ENCODE data around the gene CTNNBIP1.

The CTNNBIP1 gene

DNA sequence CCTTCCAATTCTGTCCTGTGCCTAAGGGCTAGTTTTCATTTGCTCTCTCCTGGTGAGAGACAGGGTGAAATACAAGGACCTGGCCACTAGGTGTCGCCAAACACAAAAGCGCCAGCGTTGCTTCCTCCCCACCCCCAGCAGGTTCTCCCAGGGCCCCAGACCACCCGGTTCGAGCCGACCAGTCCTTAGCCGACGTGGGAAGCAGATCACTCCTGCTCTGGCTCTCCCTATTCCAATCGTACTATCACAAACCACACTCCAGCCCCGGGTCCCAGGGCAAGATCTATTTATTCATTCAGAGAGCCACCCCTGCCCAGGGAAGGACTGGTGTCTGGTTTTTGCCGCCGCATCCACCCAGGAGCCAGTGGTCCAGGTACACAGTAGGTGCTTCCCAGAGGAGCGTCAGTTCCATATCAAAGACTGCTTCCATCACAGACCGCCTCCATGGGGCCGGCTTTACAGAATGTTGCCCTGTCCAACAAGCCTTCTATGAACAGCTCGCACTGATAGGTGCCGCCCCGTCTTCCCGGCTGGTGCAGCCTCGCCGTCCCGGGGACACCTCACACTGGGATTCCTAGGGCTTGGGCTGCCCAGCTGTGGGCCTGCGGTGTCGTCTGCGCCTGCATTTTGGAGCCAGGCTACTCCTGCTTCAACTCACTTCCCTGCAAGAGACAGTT, 35.0 kb downstream of the CTNNBIP1 start:
- DNase-seq = peak; percentile 74

DNA sequence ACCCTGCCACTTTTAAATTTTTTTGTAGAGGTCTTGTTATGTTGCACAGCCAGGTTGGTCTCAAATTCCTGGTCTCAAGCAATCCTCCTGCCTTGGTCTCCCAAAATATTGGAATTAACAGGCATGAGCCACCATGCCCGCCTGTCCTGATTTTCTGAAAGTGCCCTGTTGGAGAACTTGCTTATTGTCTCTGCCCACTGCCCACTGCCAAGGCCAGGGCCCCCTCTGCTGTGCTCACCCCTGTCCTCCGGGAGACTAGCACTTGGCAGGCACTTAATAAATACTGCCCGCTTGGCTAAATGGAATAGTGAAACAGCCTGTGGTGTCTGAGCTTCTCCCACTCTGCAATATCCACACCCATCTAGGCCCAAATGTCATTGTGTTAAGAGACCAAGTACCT, 35.7 kb downstream of the CTNNBIP1 start:
- no peak for DNase-seq

DNA sequence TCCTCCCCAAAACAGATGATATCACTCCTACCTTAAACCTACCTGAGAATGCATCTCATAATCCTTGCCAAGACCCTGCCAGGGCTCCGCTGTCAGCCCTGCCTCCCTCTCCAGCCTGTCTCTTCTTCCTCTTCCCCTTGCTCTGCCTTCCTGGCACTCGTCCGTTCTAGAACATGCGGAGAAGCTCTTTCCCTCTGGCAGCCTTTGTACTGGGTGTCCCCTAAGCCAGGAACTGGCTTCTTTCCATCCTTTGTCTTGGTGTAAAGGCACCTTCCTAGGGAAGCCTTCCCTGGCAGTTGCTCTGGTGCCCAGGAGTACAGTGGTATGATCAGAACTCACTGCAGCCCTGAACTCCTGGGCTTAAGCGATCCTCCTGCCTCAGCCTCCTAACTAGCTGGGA, 36.1 kb downstream of the CTNNBIP1 start:
- DNase-seq = no peak

DNA sequence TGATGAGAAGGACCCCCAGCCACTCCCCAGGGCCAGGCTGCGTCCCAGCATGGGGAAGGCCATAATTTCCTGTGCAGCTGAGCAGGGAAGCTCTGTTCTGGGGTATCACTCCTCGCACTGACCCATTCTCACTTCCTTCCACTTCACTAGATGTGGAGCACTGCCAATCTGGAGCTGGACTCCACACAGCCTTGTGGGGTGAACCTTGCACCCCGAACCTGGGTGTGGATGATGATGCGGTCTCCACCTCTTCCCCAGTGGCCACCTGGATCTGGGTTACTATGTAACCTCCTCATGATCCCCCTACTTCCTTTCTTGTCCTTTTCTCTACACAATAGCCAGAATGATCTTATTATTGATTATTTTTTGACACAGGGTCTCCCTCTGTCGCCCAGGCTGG, 36.7 kb downstream of the CTNNBIP1 start:
- DNase-seq = no peak

DNA sequence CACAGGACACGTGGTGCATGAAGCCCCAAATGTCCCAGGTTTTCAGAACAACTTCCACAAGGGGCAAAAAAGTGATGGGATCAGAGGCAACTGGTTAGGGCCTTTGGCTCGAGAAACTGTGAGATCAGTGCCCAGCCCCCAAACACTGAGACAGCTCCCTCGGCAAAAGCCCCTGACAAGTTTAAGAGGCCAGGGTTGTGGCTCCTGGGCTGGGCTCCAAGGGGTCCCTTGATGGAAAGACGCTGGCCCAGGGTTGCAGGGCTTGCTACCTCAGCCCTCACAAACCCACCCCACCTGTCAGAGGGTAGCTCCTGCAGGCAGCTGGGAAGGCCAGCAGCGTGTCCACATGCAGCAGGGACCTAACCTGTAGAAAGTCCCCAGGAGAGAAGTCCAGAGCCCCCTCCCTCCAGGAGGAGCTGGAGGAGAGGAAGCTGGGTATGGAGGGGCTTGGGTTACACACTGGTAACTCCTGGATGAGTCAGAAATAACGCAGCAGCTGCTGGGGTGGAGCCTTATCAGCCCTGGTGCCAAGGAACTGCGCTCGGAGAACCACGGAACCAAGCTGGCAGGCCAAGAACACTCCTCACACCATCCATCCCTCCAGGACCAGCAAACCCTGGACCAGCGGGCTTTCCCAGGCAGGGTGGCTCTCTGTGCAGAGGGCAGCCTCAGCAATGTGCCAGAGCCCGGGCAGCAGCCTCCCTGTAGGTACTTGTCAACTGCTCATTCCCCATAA, 37.5 kb downstream of the CTNNBIP1 start:
- DNase-seq = no peak

DNA sequence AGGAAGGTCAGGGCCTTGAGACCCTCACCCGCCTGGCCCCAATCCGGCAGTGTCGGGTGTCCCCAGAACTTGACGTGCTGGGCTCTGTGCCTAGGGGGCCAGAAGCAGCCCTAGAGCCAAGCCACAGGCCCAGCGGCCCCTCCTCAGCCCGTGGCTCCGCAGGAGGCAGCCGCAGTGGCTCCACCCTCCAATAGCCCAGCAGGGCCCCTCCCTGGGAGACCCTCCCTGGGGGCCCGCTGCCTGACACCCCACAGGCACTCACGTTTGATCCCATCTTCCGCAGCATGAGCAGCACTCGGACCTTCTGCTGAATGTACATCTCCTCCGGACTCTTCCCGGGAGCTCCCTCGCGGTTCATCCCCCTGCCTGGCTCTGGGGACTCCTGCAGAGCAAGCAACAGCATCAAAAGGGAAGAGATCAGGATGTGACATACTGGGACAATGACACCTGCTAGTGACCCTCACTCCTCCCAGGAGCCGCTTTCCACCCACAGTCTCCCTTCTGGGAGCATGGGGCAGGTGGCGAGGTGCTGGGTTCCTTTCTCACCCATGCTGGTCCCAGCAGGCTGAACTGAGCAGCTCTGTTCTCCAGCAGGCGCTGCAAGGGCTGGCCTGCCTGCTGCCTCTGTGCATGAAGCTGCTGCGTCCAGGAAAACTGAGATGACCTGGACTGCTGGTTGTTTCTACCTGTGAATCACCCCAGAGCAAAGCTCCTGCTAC, 38.2 kb downstream of the CTNNBIP1 start:
- no peak for DNase-seq

DNA sequence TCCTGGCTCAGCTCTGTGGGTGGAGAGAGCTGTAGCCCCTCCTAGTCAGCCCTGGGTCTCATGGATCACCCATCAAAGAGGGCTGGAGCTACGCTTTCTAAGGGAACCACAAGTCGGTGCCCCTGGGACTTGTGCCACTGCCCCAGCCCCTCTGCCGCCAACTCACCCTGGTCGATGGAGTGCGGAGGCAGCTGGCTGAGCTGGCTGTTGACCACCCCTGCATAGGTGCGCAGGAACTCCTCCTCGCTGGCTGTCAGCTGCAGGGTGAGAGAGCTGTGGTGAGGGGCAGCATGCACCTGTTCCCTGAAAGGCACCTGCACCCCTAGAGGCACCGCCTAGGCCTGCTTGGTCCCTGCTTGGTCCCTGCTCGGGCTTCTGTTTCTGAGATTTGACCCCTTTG, 39.0 kb downstream of the CTNNBIP1 start:
- DNase-seq = no peak

DNA sequence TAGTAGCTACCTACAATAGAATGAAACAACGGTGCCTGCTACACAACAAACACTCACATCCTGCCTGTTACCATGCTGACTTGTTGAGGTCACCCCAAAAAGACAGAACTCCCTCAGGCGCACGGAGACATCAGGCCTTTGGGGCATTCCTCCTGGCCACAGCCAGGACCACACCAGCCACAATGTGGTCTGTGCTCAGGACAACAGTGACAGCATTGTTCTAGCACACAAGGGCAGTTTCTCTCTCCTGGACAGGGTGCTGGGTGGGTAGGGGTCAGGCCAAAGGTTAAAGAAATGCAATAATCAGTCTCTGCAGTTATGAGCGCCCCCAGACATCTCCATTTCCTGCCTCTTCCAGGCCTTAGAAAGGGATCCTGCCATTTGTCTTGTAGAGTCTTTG, 39.5 kb downstream of the CTNNBIP1 start:
- no peak for DNase-seq

DNA sequence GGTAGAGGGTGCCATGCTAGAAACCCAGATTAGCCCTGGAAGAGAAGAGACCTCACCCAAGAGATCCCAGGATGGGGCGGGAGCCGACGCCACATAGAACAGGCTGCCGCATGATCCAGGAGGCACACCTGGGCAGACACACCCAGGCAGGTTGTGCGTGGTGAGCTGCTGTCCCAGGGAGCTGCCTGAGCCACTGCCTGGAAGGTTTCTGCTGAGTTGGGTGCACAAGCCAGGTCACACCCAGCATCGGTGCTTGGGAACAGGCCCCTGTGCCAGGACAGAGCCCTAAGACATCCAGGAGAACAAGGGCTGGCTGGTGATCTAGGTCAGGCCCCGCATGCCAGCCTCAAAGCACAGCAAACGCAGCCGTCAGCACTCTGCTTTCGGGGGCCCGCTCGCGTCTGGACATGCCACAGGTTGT, 40.2 kb downstream of the CTNNBIP1 start:
- no peak for DNase-seq

DNA sequence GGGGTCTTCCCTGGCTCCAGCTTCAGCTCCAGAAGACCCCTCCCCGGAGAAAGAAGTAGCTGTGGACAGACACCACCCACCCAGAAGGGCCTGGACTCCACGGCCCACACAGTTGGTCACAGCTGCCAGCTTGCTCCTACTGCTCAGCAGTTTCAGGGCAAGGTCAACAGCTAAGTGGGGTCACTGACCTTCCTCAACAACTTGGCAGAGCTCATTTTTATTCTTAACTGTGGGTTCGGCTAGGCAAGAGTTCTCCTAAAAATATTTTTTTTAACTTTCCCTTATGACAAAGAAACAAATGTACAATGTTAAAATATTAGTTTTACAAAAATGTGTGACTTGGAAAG, 41.9 kb downstream of the CTNNBIP1 start:
- no peak for DNase-seq

DNA sequence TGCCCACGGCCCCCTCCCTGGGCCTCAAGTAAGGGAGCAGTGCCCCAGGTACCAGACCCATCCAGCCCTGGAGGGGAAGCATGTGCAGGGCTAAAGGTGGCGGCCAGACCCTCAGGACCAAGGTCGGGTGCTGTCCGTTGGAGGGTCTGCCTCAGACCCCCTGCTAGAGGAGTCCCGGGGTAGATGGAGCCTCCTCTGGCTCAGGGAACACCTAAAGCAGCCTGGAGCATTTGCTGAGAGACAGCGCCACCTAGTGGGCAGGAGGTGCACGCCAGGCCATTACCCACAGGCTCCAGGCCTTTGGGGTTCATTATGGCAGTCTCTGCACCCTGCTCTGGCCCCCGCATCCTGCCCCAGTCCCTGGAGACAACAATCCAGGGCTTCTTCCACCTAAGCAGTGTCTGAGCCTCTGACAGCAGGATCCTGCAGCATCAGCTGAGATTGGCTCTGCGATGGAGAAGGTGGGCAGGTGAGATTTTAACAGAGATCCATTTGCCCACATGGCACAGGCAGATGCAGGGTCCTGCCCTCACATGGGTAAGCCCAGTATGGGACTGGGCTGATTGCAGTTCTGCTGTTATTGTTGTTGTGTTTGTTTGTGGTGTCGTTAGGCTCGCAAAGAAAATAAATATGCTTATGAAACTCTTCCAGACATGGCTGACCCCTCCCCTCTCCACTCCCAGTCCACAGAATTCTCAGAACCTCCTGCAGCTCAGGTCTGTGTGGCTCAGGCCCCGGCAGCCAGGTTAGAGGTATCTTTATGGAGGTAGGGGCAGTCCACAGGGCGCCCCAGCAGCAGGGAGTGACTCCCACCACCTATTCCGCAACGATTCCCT, 42.4 kb downstream of the CTNNBIP1 start:
- peak; percentile 84 for DNase-seq

DNA sequence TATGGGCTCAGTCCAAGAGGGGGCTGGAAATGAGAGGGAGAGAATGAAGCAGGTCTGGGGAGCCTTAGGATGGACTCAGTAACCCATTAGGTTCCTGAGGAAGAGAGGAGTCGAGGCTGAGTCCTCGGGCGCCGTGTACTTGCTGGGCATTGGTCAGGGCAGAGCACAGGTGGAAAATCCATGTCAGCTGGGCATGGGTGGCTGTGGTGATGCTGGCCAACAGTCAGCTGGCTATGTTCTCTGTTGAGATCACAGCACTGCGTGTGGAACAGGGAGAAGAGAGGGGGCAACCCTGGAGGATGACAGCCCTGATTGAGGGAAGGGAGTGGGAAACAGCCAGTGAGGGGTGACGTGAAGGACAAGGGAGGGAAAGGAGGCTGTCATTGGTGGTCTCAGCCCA, 43.2 kb downstream of the CTNNBIP1 start:
- DNase-seq = no peak

DNA sequence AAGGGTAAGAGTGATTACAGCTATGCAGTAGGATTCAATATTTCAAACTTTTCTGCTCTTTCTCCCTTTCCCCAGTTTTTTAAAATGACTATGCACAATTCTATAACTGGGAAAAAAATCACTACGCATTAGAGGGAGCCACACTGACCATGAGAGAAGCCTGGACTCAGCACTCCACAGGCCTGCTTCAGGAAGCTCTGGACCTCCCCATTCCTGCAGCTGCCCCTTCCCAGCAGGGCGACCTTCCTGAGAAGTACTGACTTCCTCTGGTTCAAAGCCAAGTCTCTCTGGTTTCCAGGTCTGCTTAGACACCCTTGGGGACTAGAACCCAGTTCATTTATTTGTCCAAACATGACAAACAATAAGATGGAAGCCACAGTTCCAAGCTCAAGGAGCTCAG, 44.3 kb downstream of the CTNNBIP1 start:
- no peak for DNase-seq

DNA sequence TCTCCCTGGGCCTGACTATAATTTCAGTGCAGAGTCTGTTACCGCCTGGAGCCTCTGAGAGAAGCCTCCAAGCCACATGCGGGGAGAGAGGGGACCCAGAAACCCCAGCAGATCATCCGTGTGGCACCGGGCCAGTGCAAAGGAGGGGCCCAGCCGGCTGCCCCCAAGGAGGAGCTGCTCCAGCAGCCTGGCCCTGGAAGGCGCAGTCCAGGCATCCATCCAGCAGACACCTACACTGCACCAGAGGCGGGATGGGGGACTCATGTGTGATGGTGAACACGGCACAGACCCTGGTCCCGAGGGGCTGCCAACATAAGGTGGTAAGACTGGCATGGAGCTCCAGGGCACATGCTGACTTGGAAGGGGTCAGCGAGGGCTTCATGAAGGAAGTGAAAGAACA, 46.7 kb downstream of the CTNNBIP1 start:
- DNase-seq = no peak

DNA sequence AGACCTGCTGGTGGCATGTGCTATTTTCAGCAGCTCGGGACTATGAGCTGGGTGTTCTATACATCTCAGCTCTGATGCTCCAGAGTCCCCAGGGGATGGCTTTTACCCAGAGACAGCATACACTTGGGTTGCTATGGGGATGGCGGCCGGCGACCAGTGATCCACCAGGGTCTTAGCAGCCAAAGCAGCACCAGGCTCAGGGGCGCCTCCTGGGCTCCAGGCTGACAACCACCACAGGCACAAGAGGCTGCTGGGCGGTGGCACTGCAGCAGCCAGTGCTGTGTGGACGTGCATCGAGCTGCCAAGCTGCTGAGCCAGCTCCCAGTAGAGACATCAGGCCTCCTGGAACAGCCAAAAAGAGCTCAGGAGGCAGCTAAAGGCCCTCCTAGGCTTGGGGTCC, 48.7 kb downstream of the CTNNBIP1 start:
- DNase-seq = no peak

DNA sequence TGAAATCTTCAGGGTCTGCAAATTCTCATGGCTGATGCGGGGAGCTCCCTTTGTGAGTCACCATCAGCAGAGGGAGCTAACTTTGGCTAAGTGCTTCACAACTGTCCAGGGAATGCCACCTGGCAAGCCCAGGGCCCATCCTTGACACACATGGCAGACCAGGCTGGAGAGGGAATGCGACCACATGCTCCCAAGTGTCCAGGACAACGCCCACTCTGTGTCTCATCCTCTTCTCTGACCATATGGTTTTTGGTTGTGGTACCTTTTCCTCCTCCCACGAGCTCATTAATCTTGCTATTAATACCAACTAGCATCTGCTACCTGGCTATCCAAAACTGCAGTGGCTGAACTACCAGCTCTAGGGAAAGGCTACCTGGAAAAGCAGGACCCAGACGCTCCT, 49.2 kb downstream of the CTNNBIP1 start:
- DNase-seq = no peak

DNA sequence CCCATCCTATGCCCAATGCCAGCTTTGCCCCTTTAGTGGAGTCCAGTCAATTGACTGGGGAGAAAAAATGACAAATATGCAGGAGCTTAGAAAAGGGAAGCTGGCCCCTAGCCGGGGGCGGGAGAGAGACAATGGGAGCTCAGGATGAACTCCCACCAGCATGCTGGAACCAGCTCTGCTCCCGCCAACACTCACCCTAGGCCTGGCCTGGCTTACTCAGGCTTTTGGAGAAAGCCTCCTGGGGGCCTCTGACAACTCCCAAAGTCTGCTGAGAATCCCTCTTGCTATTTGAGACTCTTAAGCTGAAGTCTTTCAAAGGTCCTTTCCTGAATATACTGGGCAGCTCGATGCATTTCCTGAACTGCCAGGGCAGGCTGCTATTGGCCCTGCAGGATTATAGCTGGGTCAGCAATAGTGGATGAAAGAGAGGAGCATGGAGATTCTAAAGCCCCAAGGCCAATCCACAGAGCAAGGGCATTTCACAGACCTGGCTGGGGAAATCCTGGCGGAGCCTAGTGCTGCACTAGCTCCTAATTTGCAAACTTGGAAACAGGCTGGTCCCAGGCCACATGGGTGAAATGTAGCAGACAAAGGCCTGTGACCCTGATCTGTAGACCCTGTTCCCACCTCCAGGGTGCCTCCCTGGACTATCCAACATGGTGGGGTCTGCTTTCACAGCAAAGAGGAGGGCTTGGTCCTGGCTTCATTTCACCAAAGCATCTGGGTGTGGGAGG, 50.6 kb downstream of the CTNNBIP1 start:
- no peak for DNase-seq

DNA sequence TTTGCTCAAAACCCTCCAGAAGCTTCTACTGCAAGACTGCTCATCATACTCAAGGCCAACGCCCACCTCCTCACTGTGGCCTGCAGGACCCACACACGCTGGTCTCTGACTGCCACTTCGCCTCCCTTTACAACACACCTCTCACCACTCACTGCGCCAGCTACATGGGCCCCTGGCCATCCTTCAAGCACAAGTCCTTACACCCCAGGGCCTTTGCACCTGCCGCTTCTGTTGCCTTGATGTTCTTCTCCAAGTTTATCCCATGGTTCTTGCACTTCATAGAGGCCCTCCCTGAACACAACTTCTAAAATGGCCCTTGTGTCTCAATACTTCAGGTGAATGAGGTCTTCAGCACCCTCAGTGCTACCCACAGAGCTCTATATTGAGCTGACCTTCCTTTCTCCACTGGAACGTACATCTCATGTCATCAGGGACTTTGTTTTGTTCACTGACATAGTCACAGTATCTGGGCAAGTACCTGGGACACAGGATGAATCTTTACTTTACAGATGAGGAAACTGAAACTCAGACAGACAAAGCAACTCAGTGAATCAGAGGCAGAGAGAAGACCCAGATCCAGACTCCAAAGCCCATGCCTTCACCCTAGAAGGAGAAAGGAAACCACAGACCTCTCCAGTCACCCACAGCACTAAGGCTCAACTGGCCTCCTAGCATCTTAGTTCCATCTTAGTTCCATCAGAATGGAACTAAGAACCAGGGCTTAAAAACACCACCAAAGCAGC, 51.6 kb downstream of the CTNNBIP1 start:
- DNase-seq = peak; percentile 31

DNA sequence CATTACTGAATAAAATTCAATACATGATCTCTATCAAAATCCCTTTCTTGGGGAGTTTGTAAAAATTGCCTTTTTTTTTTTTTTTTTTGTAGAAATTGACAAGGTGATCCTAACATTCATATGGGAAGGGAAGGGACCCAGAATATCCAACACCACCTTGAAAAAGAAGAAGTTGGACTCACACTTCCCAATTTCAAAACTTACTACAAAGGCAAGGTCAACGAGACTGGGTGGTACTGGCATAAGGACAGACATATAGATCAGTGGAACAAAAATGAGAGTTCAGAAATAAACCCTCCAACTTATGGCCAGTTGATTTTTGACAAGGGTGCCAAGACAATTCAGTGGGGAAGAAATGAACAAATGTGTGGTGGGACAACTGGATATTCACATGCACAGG, 54.9 kb downstream of the CTNNBIP1 start:
- DNase-seq = no peak

DNA sequence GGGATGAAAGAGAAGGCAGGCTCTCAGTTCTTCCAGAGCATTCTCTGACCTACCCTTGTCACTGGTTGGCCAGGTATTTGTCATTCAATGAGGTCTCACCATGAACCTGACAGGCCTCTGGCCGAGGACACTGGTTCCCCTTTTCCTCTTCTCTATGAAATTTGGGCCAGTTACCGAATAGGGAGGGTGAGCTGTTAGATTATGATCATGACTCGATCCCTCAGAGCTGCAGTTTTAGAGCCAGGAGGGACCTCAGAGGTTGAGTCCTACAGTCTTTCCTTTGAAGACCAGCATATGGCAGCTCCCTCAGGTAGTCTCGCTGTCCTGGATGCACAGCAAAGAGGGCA, 56.8 kb downstream of the CTNNBIP1 start:
- DNase-seq = no peak

DNA sequence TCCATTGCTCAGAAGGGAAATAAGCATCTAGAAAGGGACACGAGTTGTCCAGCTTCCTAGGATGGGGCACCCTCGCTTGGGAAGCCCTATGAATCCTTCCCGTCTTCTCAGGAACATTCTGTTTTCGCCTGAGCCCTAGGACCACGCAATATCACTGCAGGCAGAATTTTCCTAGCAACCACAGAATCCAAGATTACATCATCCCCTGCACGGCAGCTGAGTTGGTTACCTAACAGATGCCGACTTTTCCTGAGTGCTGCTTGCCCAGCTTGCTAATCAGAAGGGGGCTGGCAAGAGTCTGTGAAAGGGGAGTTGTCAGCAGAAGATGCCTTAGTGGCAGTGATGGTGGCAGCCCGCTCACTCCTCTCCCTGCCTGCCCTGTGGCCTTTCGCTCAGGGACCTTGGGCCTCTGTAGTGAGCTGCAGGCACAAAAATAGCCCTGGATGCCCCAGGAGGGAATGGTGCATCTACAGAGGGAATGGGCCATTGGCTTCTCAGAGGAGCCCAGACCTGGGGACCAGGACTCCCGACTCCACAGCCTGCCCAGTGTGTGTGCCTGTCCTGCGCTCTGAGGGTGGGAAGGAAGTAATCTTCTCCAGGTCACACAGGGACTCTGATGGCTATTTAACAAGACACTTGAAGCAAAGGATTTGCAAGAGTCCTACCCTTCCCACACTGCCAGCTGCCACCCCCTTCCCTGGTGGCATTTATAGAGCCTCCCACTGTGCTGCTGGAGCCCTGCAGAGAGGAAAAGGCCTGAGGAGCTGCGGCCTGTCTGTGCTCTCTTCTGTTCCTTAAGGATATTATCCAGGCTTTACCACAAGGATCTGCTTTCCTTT, 57.4 kb downstream of the CTNNBIP1 start:
- DNase-seq = no peak

All from stimulated activated CD4-positive, alpha-beta T cell treated with anti-CD3 and anti-CD28 coated beads, Interleukin-1b, Interleukin-23, amount 100 ng/mL, for 48 hours (primary cell).